ENCODE data around the gene ADAMTS16.
A peak's percentile ranks its signal among the peaks of the same experiment; 100 is the strongest.

Gene ADAMTS16

DNA sequence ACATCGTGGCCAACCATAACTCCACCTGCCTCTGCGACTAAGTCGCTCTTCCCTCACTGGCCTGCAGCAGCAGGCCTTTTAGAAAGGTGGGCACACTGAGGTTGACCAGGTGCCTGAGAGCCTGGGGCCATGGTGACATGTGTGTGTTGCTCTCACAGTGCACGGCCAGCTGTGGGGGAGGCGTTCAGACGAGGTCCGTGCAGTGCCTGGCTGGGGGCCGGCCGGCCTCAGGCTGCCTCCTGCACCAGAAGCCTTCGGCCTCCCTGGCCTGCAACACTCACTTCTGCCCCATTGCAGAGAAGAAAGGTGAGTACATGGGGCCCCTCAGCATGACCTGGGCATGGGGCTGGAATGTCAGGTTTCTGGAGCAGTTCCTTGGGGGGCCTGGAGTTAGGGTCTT lies 177.8 kb downstream of the ADAMTS16 start:
- no peak for DNase-seq (ENCODE audit: low read depth)

DNA sequence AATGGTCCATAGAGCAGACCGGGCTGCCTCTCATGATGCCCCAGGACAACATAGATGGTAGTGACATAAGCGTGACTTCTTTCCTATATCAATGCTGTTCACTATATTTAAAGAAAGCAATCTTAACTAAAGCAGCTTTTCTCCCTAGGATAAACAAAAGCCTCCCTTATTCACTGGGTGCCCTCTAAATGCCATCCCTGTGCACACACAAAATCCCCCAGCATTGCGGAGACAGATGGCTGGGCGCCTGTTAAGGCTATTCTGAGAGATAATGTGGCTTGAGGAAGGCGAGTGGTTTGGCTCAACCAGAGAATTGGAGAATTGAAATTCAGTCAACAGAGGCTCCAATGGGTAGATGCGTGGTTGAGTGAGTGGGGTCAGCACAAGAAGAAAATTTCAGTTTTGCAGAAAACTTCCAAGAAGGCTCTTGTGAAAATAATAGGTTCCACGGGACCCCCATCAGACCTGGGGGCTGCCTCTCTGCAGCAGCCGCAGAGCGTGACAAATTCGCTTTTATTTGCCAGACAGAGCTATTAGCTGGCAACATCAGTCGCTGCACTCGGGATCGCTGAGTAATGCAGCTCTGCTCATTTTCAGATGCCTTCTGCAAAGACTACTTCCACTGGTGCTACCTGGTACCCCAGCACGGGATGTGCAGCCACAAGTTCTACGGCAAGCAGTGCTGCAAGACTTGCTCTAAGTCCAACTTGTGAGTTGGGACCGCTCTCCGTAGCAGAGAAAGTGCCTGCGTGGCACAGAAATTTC lies 178.5 kb downstream of the ADAMTS16 start:
- peak; percentile 88 for DNase-seq (ENCODE audit: low read depth)

DNA sequence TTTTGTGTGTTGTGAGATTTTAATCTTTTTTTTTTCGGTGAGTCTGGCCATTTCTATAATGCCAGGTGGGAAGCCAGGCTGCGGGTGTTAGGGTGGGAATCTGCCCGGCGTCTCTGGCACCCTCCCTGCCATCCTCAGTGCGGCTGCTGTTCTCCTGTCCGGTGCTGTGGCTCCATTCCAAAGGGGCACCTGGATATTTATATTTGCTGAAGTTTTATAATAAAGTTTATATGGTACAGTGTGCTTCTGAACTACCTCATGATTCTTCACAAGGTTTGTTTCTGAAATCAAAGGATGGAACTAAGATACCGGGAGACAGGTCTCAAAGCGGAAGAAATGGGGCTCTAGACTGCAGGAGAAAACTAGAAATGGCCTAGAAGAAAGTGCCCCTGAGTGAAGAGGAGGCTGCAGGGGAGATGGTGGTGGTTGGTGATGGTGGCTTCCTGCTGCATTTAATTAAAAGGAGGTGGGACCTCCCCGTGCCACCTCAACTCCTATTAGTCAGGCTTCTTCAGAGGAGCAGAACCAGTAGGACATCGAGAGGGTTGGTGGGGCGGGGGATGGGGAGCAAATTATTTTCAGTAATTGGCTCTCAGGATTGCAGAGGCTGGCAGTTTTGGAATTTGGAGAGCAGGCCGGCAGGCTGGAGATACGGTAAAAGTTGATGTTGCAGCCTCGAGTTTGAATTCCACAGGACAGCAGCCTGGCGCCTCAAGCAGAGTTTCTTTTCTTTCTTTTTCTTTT lies 180.1 kb downstream of the ADAMTS16 start:
- DNase-seq (ENCODE audit: low read depth) = no peak

DNA sequence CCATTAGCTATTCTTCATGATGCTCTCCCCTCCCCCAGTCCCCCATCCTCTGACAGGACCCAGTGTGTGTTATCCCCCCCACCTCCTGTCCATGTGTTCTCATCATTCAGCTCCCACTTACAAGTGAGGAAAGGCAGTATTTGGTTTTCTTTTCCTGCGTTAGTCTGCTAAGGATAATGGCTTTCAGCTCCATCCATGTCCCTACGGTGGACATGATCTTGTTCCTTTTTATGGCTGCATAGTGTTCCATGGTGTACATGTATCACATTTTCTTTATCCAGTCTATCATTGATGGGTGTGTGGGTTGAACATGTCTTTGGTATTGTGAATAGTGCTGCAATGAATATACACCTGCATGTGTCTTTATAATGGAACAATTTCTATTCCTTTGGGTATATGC lies 181.0 kb downstream of the ADAMTS16 start:
- DNase-seq (ENCODE audit: low read depth) = no peak

DNA sequence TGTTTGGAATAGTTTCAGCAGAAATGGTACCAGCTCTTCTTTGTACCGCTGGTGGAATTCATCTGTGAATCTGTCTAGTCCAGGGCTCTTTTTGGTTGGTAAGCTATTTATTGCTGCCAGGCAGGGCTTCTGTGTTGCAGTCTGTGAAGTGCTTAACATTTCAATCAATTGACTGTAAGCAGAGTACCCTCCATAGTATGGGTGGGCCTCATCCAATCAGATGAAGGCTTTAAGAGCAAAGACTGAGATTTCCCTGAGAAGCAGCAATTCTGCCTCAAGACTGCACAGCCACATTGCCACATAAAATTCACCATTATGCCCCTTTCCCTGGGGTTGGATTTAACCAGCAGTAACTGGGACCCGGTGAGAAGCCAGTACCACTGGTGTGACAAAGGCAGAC lies 183.4 kb downstream of the ADAMTS16 start:
- no peak for DNase-seq (ENCODE audit: low read depth)

DNA sequence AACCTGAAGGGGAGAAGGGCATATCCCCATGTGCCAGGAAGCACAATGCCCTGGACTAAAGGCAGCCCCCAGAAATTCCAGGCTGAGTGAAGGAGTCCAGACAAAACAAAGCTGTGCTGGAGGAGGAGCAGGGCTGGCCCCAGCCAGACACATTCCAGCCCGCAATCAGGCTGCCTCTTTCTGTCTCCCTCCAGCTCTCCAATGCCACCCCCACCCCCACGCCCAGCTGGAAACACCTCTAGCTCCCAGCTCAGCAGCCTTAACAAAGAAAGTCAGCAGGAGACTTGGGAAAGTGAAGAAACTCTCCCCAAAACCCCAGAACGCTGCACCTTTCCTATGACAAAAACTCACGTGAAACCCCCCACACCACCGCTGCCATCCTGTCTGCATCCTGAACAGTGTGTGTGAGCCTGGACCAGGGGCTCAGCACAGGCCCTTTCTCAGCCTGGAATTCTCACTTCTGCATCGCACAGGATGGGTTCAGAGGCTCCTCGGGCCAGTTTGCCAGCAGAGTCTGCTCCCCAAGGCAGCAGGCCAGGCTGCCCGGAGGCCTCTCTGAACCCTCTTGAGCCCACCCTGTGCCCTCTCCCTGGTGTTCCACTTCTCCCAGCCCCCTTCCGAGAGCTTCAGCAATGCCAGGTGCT lies 186.1 kb downstream of the ADAMTS16 start:
- peak; percentile 45 for DNase-seq (ENCODE audit: low read depth)

DNA sequence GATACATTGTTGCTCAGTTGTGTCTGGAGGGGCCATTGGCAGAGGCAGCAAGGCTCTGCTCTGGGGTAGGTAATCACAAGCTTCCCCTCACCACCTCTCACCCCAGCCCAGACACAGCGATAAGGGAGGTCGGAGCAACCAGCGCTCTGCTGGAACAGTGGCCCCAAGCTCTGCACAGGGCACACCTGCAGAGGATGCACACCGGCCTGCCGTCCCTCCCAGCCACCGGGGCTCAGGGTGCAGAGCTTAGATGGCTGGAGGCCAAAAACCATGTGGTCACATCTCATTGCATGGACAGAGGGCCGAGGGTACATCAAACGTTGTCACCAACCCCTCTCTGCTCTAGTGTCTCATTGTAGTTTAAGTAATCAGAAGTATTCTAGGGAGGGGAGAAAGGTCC lies 187.0 kb downstream of the ADAMTS16 start:
- DNase-seq (ENCODE audit: low read depth) = no peak

DNA sequence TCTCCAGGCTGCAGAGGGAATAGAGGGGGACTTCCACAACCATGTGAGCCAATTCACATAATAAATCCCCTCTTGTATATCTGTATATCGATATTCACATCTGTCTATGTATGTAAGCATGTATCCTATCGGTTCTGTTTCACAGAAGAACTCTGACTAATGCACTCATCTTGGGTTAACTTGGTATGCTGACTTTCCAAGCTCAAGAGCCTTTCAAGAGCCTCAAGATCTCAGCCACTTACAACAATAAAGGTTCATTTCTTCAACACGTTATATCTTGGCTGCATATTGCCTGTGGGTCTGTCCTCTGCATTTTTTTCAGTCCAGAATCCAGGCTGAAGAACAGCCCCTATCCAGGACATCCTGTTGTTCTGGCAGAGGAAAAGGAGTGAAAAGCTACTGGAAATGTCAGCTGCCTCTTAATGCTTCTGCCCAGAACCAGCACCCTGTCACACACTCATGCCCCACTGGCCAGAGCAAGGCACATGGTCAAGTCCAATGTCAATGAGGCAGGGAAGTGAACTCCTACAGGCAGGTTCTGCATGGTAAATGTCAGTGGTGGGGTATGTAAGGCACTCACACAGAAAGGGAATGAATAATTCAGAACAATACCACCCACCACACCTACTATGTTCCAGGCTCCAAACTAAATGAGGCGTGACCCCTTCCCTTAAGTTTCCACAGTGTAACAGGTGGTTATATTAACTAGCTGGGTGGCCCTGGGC lies 190.8 kb downstream of the ADAMTS16 start:
- no peak for DNase-seq (ENCODE audit: low read depth)

DNA sequence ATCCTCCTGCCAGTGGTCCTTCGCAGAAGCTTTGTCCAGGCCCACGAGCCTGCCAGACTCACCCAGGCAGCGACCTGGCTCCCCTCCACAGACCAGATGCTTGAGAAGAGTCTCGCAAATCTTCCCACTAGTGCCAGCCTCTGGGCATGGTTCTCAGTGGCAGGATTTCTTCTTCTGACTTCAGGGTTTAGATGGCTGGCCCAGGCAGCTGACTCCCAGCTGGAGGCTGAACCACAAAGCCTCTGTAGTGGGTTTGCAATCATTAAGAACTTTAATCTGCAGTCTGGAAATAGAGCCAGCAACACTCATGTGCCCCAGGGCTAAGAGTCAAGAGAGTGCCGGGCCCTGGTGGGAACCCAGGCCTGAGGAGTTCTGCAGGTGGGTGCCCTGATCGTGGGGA lies 191.7 kb downstream of the ADAMTS16 start:
- peak; percentile 30 for DNase-seq (ENCODE audit: low read depth)

DNA sequence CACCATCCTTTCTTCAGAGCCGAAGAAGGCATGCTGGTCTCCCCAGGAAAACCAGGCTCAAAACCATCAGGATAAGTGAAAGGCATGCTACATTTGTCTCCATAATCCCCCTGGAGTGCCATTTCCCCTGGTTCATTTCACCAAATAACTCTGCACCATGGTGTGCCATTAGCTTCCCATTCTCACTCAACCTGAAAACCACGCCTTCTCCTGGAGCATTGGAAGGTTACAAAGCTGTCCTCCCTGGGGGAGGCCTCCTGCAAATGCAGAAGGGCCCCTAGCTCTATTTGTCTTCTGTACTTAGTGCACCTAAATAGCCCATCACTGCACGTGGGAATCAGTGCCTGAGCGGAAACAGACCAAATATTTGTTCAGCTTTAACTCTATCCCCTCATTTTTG lies 192.2 kb downstream of the ADAMTS16 start:
- DNase-seq (ENCODE audit: low read depth) = no peak

DNA sequence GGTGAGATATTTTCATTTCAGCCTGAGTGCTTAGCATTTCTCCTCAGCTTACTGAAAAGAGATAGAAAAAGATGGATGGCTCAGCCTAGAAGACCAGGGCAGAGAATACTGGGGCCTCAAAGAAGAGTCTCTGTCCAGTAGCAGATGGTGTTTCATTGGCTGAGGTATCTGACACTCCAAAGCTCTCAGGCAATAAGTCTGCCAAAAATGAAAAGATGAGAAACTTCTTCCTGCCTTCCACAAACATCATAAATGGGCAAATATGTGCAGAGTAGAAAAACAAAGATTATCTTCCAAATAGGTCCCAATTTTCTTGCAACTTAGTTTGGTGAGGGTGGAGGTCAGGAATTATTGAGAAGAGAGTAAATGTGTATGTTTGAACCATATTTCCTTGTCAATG lies 195.0 kb downstream of the ADAMTS16 start:
- peak; percentile 51 for DNase-seq (ENCODE audit: low read depth)

DNA sequence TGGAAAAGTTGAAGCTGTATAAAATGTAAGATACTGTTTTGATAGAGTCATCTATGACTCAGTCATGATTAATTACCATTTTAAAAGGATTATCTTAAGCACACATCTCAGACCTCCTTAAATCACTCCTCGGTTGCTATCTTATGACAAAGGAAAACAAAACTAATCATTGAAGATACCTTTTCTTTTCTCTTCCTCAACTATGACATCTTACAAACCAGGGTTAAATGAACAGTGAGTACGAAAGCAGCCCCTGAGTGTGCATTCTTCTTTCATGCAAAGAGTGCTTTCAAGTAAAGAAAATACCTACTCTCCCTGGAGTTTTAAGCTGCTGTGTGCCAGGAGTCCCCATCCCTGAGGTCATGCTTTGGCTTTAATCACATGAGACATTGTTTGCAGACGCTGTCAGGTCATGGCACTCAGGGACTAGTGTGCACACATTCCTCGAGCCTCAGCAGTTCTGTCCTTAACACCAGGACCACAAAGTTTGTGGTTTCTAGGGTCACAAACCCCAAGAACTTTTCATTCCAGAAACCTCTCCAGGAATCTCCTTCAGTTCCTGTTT lies 195.7 kb downstream of the ADAMTS16 start:
- peak; percentile 81 for DNase-seq (ENCODE audit: low read depth)

DNA sequence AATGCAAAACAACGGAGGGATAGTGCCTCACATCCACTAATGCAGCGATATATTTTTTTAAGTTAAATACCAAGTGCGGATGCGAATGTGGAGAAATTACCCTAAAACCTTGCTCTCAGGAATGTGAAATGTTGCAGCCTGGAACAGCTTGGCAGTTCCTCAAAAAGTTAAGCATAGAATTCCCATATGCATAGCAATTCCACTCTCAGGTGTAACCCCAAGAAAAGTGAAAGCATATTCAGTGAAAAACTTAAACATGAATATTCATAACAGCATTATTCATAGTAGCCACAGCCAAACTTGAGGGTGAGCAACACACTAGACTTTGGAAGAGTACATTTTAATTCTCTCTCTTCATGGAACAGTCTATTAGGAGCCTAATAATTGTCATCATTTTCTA lies 199.1 kb downstream of the ADAMTS16 start:
- DNase-seq (ENCODE audit: low read depth) = no peak

DNA sequence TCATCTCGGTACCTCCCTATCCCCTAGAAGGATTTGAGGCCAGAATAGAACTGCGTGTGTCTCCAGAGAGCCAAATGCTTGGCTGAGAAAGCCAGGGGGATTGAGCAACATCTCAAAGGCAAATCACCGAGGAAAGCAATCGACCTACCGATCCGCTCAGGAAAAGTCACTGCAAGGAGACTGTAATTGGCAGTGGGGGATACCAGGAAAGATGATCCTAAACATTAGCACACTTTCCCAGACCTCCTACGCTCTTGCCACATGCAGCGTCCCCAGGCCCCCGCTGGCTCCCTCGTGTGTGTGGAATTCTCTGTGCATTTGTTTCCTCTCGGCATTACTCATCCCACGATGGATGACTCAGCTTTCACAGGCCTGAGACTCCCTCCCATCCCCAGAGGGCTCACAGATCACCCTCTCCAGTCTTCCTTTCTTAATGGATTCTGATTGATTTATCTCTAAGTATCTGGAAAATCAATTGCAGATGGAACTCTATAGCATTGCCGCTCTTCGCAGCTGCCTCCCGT lies 200.1 kb downstream of the ADAMTS16 start:
- DNase-seq (ENCODE audit: low read depth) = peak; percentile 91

DNA sequence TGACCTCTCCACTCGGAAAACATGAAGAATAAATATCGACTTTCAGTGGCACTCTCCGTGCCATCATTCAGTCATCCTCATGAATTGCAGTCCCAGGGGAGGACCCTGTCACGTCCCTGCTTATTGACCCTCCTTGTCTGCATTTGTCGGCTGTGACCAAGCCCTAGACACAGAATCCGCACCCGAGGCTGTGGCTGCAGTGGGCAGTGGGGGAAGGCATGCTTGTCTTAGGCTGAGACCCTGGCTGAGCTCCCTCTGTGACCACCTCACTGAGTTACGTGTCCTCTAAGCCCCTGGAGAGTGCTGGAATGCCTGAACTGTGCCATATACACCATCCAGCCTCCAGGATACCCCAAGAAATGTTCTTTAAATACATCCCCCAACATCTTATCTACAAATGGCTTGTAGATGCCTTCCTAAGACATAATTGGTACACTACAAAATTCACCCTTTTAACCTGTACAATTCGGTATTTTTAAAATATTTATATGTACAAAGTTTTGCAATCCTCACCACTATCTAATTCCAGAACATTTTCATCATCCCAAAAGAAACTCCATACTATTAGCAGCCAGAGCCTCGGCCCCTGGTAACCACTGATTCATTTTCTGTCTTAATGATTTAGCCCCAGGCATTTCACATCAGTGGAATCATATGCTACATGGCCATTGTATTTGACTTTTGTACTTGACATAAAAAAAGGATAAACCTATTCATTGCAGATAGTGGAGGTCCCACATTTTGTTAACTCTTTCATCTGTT lies 201.6 kb downstream of the ADAMTS16 start:
- peak; percentile 89 for DNase-seq (ENCODE audit: low read depth)

DNA sequence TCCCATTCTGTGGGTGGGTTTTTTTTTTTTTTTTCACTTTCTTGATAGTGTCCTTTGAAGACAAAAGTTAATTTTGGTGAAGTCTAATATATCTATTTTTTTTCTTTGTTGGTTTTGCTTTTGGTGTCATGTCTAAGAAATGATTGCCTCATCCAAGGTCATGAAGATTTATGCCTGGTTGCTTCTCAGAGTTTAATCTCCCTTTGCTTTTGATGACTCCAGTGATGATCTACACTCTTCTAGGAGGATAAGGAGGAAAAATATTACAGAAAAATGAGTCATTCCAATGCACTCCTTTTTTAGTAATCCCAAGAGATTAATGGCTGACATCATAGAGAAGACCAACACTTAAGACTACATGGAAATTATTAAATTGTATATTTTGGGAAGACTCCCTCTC lies 202.7 kb downstream of the ADAMTS16 start:
- DNase-seq (ENCODE audit: low read depth) = peak; percentile 96

DNA sequence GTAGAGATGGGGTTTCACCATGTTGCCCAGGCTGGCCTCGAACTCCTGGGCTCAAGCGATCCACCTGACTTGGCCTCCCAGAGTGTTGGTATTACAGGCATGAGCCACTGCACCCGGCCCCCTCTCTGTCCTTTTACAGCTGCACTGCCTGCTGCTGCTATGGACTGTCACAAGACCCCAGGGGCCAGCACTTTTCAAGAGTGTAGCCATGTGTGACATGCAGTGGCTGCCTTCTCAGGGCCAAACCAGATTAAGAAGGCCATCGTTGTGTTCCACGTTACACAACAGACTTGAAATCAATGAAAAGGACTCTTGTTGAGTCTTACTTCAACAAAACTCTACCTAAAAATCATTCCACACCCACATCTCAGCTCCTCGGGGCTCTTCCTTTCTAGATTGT lies 203.4 kb downstream of the ADAMTS16 start:
- no peak for DNase-seq (ENCODE audit: low read depth)

DNA sequence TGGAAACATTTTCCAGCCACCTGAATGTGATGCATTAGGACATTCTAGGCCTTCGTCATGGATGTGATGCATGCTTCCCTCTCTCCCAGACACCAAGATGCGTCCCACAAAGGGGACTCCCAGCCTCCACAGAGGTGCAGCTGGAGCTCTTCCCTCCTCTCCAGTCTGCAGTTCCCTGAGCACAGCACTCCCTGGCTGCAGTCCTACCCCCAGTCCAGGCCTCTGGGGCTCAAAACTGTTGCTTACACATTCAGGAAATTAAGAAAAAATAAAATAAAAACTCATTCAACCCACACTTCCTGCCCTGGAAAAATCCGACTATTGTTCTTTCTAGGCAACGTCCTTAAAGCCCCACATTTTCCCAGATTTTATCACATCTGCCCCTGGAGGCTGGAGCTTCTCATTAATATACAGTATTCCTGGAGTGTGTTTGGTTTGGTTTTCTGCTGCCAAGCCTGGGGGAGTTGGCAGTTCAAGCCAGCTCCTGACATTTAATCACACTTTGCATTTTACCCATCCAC lies 204.0 kb downstream of the ADAMTS16 start:
- no peak for DNase-seq (ENCODE audit: low read depth)

DNA sequence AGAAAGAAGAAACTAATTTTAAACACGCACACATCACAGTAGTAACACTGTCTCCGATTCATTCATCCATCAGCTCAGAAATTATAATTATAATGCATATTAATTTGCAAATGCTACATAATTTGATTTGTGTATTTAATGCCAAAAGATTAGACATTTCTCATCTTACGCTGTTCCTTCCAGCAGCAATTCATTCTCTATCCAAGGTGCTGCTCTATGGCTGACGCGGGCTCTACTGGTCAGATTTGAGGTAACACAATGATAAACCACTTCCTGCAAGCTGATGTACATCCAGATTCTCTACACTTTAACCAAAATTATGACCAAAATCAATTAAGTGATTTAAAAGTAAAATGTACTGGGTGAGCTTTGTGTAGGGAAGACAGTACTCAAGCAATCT lies 204.5 kb downstream of the ADAMTS16 start:
- no peak for DNase-seq (ENCODE audit: low read depth)

DNA sequence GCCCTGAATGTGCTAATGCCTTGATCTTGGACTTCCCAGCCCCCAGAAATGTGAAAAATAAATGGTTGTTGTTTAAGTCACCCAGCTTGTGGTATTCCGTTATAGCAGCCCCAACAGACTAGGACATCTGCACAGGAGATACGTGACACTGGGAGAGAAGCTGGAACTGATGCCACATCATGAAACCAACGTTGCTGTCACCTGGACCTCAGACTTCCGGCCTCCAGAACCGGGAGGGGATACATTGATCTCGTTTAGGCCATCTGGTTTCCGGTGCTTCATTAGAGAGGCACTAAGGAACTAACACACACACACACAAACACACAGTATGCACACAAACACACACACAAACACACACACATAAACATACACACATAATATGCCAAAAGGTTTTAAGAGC lies 207.3 kb downstream of the ADAMTS16 start:
- DNase-seq (ENCODE audit: low read depth) = no peak

DNA sequence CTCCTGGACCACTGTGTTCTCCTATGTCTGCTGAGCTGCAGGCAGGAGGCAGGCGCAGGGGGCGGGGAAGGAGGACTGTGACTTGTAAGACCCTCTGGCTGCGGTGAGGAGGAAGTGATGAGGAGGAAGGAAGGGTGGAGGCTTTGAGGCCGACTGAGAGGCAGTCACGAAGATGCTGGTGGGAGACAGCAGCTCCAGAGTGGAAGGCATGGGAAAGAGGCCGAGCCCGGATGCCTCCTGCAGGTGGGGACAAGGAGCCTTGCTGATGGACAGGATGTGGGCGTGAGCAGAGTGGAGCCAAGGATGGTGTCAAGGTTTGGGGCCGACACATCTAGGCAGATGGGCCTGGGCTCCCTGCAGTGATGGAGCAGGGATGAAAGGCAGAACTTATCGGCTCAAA lies 208.0 kb downstream of the ADAMTS16 start:
- DNase-seq (ENCODE audit: low read depth) = no peak
